Panc1 (cell line): ENCODE results near the gene SOCS6. TPM values are rescaled to one million over a fixed set of nuclear protein-coding genes. Genes with fewer than 3 reads are reported as not detected.

Experiments
- ATAC-seq: fragments of 200-7000 bp; cut with Tn5 transposase; 2 replicates; pipeline ENCODE4 v1.9.1; 2020; ENCODE audit warnings: mild to moderate bottlenecking, moderate library complexity
- BruUV-seq: library from RNA; stranded (reverse); fragments of 400-500 nt; replicated peaks from 2 replicates; lab custom pipeline; 2021; lab: Mats Ljungman, UMichigan
- CTCF ChIA-PET: fragments of 300-600 bp; sonication (Branson Sonifier 250); formaldehyde crosslinking; loops from one replicate; lab custom pipeline; 2022; ENCODE audit warnings: antibody characterized with exemption; lab: Charles Lee
- POLR2A ChIA-PET: fragments of 300-600 bp; sonication (Branson Sonifier 250); formaldehyde crosslinking; loops from one replicate; lab custom pipeline; 2022; ENCODE audit warnings: antibody characterized with exemption; lab: Charles Lee
- DNase-seq: peaks from one replicate; pipeline ENCODE4 v3.0.0-alpha.2; 2010; ENCODE audit warnings: low read depth, low spot score
- H3K27ac ChIP-seq: 2 replicates; pipeline ENCODE4 v1.5.1; 2011; ENCODE audit warnings: mild to moderate bottlenecking, low read length, inconsistent platforms
- H3K27me3 ChIP-seq: fragments of 200-500 bp; sonication (Bioruptor generic); 2 replicates; pipeline ENCODE4 v1.6.0; 2014; ENCODE audit warnings: low read length, inconsistent platforms; ENCODE audit not compliant: control insufficient read depth, insufficient read depth
- H3K36me3 ChIP-seq: fragments of 200-500 bp; sonication (Bioruptor generic); 2 replicates; pipeline ENCODE4 v1.5.1; 2014; ENCODE audit warnings: inconsistent platforms, mild to moderate bottlenecking, low read length, moderate library complexity; ENCODE audit not compliant: control insufficient read depth, insufficient read depth
- H3K4me1 ChIP-seq: 2 replicates; pipeline ENCODE4 v1.5.1; 2011; ENCODE audit warnings: inconsistent platforms, mild to moderate bottlenecking, low read length, moderate library complexity; ENCODE audit not compliant: control insufficient read depth, insufficient read depth
- H3K4me3 ChIP-seq, 2 experiments: 2 replicates each; pipeline ENCODE4 v1.5.1; 2011 to 2012; ENCODE audit warnings: low read depth in 2 of 2, low read length in 2 of 2, mild to moderate bottlenecking in 2 of 2, inconsistent platforms in 1 of 2, moderate library complexity in 1 of 2
- H3K9me3 ChIP-seq: fragments of 200-500 bp; sonication (Bioruptor generic); 2 replicates; pipeline ENCODE4 v1.5.1; 2014; ENCODE audit warnings: low read depth, mild to moderate bottlenecking, inconsistent platforms, low read length, moderate library complexity; ENCODE audit not compliant: control insufficient read depth, insufficient read depth
- CTCF ChIP-seq: fragments of 450-650 bp; IDR thresholded peaks from 2 replicates; pipeline ENCODE4 v1.5.1; 2017; ENCODE audit warnings: mild to moderate bottlenecking
- POLR2AphosphoS5 ChIP-seq: IDR thresholded peaks from 2 replicates; pipeline ENCODE4 v1.6.1; 2012; ENCODE audit warnings: mild to moderate bottlenecking, low read depth, low read length, moderate library complexity
- SIN3A ChIP-seq: IDR thresholded peaks from 2 replicates; pipeline ENCODE4 v1.6.1; 2012; ENCODE audit warnings: low read depth, mild to moderate bottlenecking, low read length, moderate library complexity, borderline replicate concordance; ENCODE audit not compliant: insufficient read depth
- TCF7L2 ChIP-seq: IDR thresholded peaks from 2 replicates; pipeline ENCODE4 v1.6.1; 2011; ENCODE audit warnings: mild to moderate bottlenecking, low read depth, low read length, inconsistent platforms
- in situ Hi-C: cut with HindIII; loops from 2 replicates; pipeline ENCODE4 v1.10.0; 2016; ENCODE audit warnings: low sequenced_read_pairs, low pct_unique_long_range_greater_than_20kb
- intact Hi-C: fragments of 100-400 bp; cut with micrococcal nuclease; formaldehyde crosslinking; loops from one replicate; pipeline ENCODE4 v1.10.0; 2022; ENCODE audit not compliant: unreplicated experiment
- total RNA-seq: library from RNA; stranded (reverse); gene quantifications from one replicate; pipeline ENCODE4 v1.2.1, GENCODE V29; 2021; ENCODE audit not compliant: unreplicated experiment
- TF ChIP-seq, protein P1 (sequence below), 2 experiments: IDR thresholded peaks; 2 replicates each; pipeline ENCODE4 v1.6.1; 2011 to 2012; ENCODE audit warnings: low read depth in 2 of 2, control low read depth in 1 of 2, low read length in 1 of 2, mild to moderate bottlenecking in 1 of 2, moderate library complexity in 1 of 2; ENCODE audit not compliant: insufficient read depth in 1 of 2

SOCS6 gene
- total RNA-seq, 1 experiment from 2014 or later = 43.0 TPM

DNA sequence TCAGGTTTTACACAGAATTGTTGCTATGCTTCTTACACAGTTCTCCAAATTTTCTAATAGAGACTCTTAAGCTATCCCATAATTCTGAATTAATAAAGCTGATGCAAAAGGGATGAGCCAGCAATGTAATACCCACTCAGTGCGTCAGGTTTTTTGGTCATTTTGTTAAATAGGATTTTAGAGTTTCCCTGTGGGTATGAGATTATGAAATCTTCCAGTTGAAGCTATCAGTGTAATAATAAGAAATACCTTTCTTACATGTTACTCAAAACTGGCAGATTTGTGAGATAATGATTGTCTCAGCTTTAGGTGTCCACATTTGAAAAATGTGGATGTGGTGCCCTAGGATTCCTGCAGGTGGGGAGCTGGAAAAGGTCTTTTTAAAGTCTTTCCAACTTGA, 44.5 kb downstream of the SOCS6 start:
- CTCF ChIA-PET = no interaction called here
- DNase-seq = no peak
- H3K27ac ChIP-seq = no peak overlapping the region
- H3K9me3 ChIP-seq = peaks cover 15% of the 10 kb centered on the region; the same call in 1 of the 2 replicates
- intact Hi-C loops = no loop called here
- POLR2A ChIA-PET = no interaction called here
- TF ChIP-seq TCF7L2 (no peak), CTCF (no peak), POLR2AphosphoS5 (no peak), SIN3A (no peak)
- TF ChIP-seq, protein P1, sequence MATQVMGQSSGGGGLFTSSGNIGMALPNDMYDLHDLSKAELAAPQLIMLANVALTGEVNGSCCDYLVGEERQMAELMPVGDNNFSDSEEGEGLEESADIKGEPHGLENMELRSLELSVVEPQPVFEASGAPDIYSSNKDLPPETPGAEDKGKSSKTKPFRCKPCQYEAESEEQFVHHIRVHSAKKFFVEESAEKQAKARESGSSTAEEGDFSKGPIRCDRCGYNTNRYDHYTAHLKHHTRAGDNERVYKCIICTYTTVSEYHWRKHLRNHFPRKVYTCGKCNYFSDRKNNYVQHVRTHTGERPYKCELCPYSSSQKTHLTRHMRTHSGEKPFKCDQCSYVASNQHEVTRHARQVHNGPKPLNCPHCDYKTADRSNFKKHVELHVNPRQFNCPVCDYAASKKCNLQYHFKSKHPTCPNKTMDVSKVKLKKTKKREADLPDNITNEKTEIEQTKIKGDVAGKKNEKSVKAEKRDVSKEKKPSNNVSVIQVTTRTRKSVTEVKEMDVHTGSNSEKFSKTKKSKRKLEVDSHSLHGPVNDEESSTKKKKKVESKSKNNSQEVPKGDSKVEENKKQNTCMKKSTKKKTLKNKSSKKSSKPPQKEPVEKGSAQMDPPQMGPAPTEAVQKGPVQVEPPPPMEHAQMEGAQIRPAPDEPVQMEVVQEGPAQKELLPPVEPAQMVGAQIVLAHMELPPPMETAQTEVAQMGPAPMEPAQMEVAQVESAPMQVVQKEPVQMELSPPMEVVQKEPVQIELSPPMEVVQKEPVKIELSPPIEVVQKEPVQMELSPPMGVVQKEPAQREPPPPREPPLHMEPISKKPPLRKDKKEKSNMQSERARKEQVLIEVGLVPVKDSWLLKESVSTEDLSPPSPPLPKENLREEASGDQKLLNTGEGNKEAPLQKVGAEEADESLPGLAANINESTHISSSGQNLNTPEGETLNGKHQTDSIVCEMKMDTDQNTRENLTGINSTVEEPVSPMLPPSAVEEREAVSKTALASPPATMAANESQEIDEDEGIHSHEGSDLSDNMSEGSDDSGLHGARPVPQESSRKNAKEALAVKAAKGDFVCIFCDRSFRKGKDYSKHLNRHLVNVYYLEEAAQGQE (IDR thresholded peaks at IDR 0.05; ENCODE audit: insufficient read depth in 1 of 2, low read depth in 2 of 2, low read length in 1 of 2) = no peak
- H3K27me3 ChIP-seq = no peaks in the 10 kb centered on the region
- H3K4me3 ChIP-seq = no peak overlapping the region
- no peak for ATAC-seq
- peaks cover 8% of the 10 kb centered on the region for H3K4me1 ChIP-seq
- no TSS peak for BruUV-seq
- peaks cover 9% of the 10 kb centered on the region; the same call in 1 of the 2 replicates for H3K36me3 ChIP-seq
- in situ Hi-C loops = no loop called here

DNA sequence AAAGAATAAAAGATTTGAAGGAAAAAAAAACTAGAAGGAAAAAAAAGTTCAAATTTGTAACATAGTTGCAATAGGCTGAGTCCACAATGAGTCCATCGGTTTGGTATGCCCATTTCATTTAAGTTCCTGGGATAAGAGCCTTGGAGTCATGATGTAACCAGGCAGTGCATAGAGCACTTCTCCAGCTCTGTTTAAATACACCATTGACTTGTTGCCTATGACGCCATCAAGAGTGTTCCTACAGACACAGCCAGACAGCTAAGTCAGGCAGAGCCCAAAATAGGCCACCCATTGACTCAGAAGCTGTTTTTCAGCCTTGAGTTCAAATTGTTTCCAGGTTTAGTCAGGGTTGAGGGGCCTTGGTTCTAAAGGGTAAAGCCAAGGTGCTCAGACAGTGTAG, 44.9 kb downstream of the SOCS6 start:
- intact Hi-C loops (no loop called here), in situ Hi-C loops (no loop called here)
- Histone ChIP-seq H3K9me3 (peaks cover 18% of the 10 kb centered on the region; the same call in 1 of the 2 replicates), H3K4me1 (peaks cover 8% of the 10 kb centered on the region), H3K4me3 (no peak overlapping the region), H3K36me3 (peaks cover 9% of the 10 kb centered on the region; the same call in 1 of the 2 replicates), H3K27ac (peak overlapping the region; percentile 68; the same call in 1 of the 2 replicates), H3K27me3 (no peaks in the 10 kb centered on the region)
- ChIA-PET POLR2A (no interaction called here), CTCF (no interaction called here)
- no TSS peak for BruUV-seq
- TF ChIP-seq, protein P1 (IDR thresholded peaks at IDR 0.05; ENCODE audit: insufficient read depth in 1 of 2, low read depth in 2 of 2, low read length in 1 of 2) = no peak
- TF ChIP-seq SIN3A = no peak
- TF ChIP-seq POLR2AphosphoS5 = no peak
- no peak for TF ChIP-seq CTCF
- DNase-seq (no peak), ATAC-seq (no peak)
